H1 (cell line): Measurements from ENCODE around the gene KCNMA1. TPM values are rescaled to one million over a fixed set of nuclear protein-coding genes. Genes with fewer than 3 reads are reported as not detected.

Experiments
- CTBP2 ChIP-seq: IDR thresholded peaks from 2 replicates; pipeline ENCODE4 v1.7.0; 2011; ENCODE audit warnings: borderline replicate concordance, mild to moderate bottlenecking, moderate library complexity, mixed read lengths, low read length; ENCODE audit not compliant: insufficient read depth, insufficient read length
- EGR1 ChIP-seq: IDR thresholded peaks from 2 replicates; pipeline ENCODE4 v1.6.1; 2011; ENCODE audit warnings: low read depth, low read length, borderline replicate concordance
- EP300 ChIP-seq, 2 experiments: IDR thresholded peaks; 1 replicate in 1 of 2; 2 replicates in 1 of 2; pipeline ENCODE4 v1.6.1; 2011 to 2012; ENCODE audit warnings: low read depth in 2 of 2, low read length in 2 of 2, mild to moderate bottlenecking in 2 of 2, borderline replicate concordance in 1 of 2, inconsistent platforms in 1 of 2, moderate library complexity in 1 of 2
- FOSL1 ChIP-seq: IDR thresholded peaks from 2 replicates; pipeline ENCODE4 v1.6.1; 2011; ENCODE audit warnings: mild to moderate bottlenecking, low read depth, low read length, moderate library complexity; ENCODE audit not compliant: insufficient read depth
- HDAC2 ChIP-seq, 2 experiments: fragments of 300-600 bp in 1 of 2; sonication (generic) in 1 of 2; IDR thresholded peaks; 2 replicates each; pipeline ENCODE4 v1.6.1; 2011 to 2012; ENCODE audit warnings: low read depth in 2 of 2, low read length in 2 of 2, mild to moderate bottlenecking in 2 of 2, moderate library complexity in 2 of 2, borderline replicate concordance in 1 of 2, inconsistent platforms in 1 of 2
- KDM4A ChIP-seq: IDR thresholded peaks from one replicate; pipeline ENCODE4 v1.7.1; 2012; ENCODE audit warnings: low read depth, mild to moderate bottlenecking, moderate library complexity, low read length, inconsistent platforms; ENCODE audit not compliant: severe bottlenecking
- NANOG ChIP-seq: IDR thresholded peaks from 2 replicates; pipeline ENCODE4 v1.6.1; 2011; ENCODE audit warnings: low read length, low read depth, mild to moderate bottlenecking, inconsistent platforms; ENCODE audit not compliant: insufficient read depth, poor library complexity, severe bottlenecking
- SIN3A ChIP-seq, 2 experiments: IDR thresholded peaks in 1 of 2; conservative IDR thresholded peaks in 1 of 2; 2 replicates each; pipeline ENCODE4 v1.6.1; 2011 to 2012; ENCODE audit warnings: low read length in 2 of 2, improper control_type of control experiment in 1 of 2, low read depth in 1 of 2, mild to moderate bottlenecking in 1 of 2
- SIX5 ChIP-seq: IDR thresholded peaks from 2 replicates; pipeline ENCODE4 v1.6.1; 2011; ENCODE audit warnings: mild to moderate bottlenecking, low read depth, low read length
- SP2 ChIP-seq: IDR thresholded peaks from 2 replicates; pipeline ENCODE4 v1.6.1; 2012; ENCODE audit warnings: mild to moderate bottlenecking, low read length, inconsistent platforms
- polyA plus RNA-seq, 7 experiments: library from polyadenylated mRNA; depleted of rRNA in 3 of 7; stranded (reverse) in 5 of 7; unstranded in 2 of 7; fragments of >200 nt in 5 of 7; fragments of 200-250 nt in 2 of 7; gene quantifications; 1 replicate in 5 of 7; 2 replicates in 1 of 7; 4 replicates in 1 of 7; pipeline versions ENCODE4 v1.2.1 to v1.2.3, GENCODE V29; 2011 to 2013; ENCODE audit warnings: missing spikeins in 2 of 7, mixed read lengths in 2 of 7
- total RNA-seq: library from RNA; stranded (reverse); fragmentation: NEBNext Ultra II Directional; extraction: Animal tissue kit (Norgen Biotek cat#: 25700); gene quantifications from 2 replicates; pipeline ENCODE4 v1.2.1, GENCODE V29; 2021
- TF ChIP-seq, protein P1 (sequence below): fragments of 300-600 bp; sonication (generic); IDR thresholded peaks from 2 replicates; pipeline ENCODE4 v1.7.1; 2012; ENCODE audit warnings: low read length, moderate library complexity, mild to moderate bottlenecking, inconsistent platforms; ENCODE audit not compliant: insufficient replicate concordance

The KCNMA1 gene
- total and polyA plus RNA-seq, 2 of the 8 experiments (the other 6 are each of a cell fraction or from before 2014, with no cell fraction given) = 10.2 to 11.1 TPM

DNA sequence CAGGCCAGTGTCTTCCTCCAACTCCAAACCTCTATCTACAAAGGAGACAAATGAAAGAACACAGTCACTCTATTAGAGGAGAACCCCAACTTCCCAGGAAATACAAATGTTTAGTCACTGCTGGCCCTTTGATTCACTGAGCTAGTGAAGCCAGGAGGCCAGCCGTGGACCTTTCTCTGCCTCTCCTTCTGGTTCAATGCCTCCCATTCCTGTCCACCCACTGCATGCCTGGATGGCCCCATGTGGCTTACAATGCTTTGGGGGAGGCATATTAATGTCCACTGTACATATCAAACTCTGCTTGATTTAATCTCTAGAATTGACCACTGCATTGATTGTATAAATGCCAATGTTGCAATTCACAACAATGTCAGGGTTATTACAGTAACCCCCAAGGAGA is 687.3 kb downstream of the KCNMA1 start (continued):
- TF ChIP-seq, protein P1, sequence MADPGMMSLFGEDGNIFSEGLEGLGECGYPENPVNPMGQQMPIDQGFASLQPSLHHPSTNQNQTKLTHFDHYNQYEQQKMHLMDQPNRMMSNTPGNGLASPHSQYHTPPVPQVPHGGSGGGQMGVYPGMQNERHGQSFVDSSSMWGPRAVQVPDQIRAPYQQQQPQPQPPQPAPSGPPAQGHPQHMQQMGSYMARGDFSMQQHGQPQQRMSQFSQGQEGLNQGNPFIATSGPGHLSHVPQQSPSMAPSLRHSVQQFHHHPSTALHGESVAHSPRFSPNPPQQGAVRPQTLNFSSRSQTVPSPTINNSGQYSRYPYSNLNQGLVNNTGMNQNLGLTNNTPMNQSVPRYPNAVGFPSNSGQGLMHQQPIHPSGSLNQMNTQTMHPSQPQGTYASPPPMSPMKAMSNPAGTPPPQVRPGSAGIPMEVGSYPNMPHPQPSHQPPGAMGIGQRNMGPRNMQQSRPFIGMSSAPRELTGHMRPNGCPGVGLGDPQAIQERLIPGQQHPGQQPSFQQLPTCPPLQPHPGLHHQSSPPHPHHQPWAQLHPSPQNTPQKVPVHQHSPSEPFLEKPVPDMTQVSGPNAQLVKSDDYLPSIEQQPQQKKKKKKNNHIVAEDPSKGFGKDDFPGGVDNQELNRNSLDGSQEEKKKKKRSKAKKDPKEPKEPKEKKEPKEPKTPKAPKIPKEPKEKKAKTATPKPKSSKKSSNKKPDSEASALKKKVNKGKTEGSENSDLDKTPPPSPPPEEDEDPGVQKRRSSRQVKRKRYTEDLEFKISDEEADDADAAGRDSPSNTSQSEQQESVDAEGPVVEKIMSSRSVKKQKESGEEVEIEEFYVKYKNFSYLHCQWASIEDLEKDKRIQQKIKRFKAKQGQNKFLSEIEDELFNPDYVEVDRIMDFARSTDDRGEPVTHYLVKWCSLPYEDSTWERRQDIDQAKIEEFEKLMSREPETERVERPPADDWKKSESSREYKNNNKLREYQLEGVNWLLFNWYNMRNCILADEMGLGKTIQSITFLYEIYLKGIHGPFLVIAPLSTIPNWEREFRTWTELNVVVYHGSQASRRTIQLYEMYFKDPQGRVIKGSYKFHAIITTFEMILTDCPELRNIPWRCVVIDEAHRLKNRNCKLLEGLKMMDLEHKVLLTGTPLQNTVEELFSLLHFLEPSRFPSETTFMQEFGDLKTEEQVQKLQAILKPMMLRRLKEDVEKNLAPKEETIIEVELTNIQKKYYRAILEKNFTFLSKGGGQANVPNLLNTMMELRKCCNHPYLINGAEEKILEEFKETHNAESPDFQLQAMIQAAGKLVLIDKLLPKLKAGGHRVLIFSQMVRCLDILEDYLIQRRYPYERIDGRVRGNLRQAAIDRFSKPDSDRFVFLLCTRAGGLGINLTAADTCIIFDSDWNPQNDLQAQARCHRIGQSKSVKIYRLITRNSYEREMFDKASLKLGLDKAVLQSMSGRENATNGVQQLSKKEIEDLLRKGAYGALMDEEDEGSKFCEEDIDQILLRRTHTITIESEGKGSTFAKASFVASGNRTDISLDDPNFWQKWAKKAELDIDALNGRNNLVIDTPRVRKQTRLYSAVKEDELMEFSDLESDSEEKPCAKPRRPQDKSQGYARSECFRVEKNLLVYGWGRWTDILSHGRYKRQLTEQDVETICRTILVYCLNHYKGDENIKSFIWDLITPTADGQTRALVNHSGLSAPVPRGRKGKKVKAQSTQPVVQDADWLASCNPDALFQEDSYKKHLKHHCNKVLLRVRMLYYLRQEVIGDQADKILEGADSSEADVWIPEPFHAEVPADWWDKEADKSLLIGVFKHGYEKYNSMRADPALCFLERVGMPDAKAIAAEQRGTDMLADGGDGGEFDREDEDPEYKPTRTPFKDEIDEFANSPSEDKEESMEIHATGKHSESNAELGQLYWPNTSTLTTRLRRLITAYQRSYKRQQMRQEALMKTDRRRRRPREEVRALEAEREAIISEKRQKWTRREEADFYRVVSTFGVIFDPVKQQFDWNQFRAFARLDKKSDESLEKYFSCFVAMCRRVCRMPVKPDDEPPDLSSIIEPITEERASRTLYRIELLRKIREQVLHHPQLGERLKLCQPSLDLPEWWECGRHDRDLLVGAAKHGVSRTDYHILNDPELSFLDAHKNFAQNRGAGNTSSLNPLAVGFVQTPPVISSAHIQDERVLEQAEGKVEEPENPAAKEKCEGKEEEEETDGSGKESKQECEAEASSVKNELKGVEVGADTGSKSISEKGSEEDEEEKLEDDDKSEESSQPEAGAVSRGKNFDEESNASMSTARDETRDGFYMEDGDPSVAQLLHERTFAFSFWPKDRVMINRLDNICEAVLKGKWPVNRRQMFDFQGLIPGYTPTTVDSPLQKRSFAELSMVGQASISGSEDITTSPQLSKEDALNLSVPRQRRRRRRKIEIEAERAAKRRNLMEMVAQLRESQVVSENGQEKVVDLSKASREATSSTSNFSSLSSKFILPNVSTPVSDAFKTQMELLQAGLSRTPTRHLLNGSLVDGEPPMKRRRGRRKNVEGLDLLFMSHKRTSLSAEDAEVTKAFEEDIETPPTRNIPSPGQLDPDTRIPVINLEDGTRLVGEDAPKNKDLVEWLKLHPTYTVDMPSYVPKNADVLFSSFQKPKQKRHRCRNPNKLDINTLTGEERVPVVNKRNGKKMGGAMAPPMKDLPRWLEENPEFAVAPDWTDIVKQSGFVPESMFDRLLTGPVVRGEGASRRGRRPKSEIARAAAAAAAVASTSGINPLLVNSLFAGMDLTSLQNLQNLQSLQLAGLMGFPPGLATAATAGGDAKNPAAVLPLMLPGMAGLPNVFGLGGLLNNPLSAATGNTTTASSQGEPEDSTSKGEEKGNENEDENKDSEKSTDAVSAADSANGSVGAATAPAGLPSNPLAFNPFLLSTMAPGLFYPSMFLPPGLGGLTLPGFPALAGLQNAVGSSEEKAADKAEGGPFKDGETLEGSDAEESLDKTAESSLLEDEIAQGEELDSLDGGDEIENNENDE = no peak
- TF ChIP-seq NANOG (no peak), CTBP2 (no peak), SIN3A (conservative IDR thresholded peaks at IDR 0.05 in 1 of 2, IDR thresholded peaks at IDR 0.05 in 1 of 2; ENCODE audit: low read depth in 1 of 2, low read length in 2 of 2) (no peak), SIX5 (no peak), HDAC2 (IDR thresholded peaks at IDR 0.05; ENCODE audit: borderline replicate concordance in 1 of 2, low read depth in 2 of 2, low read length in 2 of 2) (no peak), EGR1 (no peak), FOSL1 (no peak), SP2 (no peak), KDM4A (no peak), EP300 (IDR thresholded peaks at IDR 0.05; ENCODE audit: borderline replicate concordance in 1 of 2, low read depth in 2 of 2, low read length in 2 of 2) (no peak)
